HG02798 (cell line): ENCODE measurements around the gene ISOC2.
"Not testable (repeated sequence)": the region's sequence is repeated elsewhere in the genome, so short reads cannot be mapped to it uniquely, and the experiment has no call there.

Source experiments
- ATAC-seq: cut with Tn5 transposase; IDR thresholded peaks from one replicate; pipeline ENCODE4 v1.9.1; 2021; ENCODE audit warnings: mild to moderate bottlenecking; ENCODE audit not compliant: unreplicated experiment, poor library complexity

Gene ISOC2

DNA sequence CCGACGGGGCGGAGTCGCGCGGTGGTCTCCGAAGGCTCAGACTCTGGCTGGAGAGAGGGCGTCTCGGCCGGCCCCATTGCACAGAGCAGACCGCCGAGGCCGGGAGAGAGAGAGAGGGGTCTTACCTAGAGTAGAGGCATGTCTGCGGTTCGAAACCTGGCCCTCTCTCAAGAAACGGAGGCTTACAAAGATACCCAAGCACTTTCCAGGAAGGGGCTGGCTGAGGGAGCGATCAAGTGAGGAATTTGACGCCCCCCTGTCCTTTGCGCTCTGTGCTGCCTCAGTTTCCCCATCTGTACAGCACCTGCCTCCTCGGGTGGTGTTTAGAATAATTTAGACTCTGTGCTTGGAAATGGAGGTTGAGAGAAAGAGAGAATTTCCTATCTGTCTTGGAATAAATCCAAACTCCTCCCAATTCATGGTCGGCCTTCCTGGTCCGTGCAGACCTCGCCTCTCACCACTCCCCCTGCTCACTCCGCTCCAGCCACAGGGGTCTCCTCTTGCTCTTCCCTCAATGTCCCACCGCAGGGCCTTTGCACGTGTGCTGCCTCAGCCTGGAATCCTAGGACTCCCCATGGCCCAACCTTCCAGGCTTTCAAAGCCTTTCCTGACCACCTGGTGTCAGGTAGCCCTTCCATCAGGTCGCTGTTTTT is 658 bp upstream of the ISOC2 start:
- ATAC-seq = no peak

DNA sequence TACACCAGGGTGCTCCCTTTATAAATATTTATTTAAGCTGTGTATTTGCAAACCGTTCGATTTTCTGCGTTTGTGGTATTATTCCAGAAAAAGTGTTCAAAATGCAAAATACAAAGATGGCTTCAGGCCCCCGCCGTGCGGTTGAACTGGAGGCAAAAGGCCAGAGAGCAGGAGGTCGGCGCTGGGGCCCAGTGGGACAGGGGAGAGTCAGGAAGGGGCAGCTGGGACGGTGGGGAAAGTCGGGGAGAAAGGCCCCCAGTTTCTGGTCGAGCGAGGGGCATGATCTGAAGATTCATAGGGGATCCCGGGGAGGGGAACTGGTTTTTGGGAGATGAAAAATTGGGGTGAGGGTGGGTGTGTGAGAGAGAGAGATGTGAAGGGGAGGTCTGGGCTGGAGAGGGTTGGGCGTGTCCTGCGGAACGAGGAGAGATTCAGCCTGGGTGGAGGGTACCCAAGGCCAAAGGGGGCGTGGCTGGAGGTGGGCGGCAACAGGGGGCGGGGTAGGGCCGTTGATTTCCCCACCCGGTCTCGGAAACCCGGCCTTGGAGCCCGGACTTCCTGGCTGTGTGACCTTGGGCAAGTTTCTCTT is 678 bp downstream of the ISOC2 start:
- ATAC-seq = no peak

DNA sequence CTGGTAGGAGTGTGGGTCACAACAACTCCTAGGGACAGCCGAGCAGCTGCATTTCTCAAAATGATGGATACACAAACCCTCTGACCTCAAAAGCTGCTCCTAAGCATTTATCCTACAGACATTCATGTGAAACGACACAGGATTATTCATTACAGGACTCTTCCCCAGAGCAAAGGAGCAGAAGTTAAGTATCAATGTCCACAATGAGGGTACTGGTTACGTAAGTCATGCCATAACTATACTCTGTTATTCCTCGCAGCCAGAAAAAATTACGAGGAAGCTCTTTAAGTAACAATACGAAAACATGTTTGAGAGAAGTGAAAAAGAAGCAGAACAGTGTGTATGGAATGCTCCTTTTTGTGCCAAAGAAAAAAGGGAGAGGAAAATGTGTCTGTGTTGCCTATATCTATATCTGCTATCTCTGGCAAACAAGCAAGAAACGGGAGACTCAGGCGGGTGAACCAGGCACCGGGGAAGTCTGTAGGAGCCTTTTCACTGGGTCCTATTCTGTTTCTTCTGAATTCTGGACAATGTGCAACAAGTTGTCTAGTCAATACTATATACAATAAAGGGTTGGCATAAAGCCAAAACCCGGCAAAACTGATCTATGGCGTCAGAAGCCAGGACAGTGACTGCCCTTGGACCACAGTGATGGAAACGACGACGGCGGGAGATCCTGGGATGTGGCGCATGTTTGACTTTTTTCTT is 1.3 kb downstream of the ISOC2 start:
- no peak for ATAC-seq

DNA sequence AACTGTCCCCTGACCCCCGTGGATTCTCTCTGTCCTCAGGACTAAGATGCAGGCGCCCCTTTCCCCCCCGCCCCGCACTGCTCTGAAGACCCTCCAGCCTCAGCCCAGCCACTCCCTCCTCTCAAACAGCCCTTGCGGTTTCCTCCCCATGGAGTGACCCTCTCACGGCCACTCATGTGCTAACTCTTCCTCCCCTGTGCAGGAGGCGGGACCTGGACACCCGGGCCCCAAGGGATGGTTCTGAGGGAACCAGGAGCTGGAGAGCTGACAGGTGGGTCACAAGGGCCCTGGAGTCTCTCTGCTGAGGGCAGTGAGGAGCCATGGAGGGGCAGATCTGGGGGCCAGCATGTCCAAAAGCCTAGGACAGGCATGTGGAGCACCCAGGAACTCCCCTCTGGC is 1.9 kb downstream of the ISOC2 start:
- ATAC-seq = no peak

DNA sequence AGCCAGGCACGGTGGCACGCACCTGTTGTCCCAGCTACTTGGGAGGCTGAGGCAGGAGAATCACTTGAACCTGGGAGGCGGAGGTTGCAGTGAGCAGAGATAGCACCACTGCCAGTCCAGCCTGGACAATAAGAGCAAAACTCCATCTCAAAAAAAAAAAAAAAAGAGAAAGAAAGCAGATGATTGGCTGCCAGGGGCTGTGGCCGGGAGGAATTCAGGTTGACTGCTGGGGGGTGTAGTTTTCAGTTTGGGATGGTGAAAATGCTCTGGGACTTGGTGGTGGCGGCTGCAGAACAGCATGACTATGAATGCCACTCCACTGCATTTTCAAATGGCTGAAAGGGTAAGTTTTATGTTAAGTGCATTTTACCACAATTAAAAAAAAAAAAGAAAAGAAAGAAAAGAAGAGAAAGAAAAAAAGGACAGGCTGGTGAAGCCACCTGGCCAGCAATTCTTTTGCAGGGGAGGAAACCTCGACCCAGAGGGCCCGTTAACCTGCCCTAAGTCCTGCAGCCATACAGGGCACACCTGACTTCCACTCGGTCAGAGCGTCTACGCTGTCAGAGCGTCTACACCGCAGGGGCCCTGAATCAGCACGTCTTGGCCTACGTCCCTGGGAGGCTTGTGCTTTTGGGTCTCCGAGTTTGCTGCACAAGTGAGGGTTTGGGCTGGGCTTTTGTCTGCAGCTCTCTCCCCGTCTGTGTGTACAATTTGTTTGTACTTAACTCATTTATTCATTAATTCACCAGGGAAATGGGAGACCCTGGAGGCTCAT is 3.6 kb downstream of the ISOC2 start:
- ATAC-seq = no peak

DNA sequence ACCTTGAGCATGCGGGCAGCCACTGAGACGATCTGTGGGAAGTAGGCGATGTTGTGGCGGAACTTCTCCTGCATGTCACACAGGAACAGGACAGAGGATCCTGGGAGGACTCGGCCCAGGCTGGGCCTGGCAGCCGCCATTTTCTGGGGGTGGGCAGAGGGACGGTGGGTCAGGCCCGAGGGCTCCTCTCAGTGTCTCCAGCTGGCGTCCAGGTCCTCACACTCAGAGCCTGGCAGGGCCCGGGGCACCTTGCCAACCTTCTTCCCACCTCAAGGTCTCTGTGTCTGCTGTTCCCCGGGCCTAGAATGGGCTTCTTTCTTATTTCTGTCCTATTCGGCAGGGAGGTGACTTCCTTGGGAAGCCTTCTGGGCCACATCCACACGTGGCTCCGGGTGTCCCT is 5.1 kb downstream of the ISOC2 start:
- ATAC-seq = no peak

DNA sequence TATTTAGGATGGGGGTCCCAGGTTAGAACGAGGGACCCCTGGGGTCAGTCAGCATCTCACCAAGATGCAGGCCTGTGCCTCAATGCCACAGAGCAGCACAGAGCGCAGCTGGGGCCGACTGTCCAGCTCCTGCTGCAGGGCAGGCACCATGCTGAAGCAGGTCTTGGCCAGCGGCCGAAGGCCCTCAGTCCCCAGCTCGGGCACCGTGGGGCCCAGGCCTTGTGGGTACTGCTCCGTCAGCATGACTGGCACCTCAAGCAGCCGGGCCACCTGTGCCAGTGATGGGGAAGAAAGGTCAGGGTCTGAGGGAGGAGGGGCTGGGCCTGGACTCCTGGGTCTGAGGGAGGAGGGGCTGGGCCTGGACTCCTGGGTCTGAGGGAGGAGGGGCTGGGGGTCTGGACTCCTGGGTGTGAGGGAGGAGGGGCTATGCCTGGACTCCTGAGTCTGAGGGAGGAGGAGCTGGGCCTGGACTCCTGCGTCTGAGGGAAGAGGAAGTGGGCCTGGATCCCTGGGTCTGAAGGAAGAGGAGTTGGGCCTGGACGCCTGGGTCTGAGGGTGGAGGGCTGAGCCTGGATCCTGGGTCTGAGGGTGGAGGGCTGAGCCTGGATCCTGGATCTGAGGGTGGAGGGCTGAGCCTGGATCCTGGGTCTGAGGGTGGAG is 5.7 kb downstream of the ISOC2 start:
- no peak for ATAC-seq

DNA sequence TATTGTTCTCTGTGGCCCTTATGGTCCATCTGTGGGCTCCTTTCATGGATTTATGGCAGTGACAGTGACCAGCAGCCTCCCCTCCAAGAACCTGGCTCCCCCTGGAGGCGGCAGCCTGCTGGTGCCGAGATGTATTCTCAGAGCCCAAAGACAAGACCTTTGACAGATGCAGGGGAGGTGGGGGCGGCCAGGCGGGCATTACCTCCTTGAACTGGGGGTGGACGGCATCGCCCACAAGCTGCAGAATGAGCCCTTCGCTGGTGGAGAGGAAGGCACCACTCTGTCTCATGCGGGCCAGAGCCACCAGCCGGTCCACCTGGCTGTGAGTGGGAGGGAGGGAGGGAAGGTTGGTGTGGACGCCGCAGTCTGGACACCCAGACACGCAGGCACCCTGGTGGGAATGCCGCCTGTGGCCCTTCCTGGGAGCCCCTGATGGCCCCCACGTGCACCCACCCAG is 6.6 kb downstream of the ISOC2 start:
- ATAC-seq = no peak

DNA sequence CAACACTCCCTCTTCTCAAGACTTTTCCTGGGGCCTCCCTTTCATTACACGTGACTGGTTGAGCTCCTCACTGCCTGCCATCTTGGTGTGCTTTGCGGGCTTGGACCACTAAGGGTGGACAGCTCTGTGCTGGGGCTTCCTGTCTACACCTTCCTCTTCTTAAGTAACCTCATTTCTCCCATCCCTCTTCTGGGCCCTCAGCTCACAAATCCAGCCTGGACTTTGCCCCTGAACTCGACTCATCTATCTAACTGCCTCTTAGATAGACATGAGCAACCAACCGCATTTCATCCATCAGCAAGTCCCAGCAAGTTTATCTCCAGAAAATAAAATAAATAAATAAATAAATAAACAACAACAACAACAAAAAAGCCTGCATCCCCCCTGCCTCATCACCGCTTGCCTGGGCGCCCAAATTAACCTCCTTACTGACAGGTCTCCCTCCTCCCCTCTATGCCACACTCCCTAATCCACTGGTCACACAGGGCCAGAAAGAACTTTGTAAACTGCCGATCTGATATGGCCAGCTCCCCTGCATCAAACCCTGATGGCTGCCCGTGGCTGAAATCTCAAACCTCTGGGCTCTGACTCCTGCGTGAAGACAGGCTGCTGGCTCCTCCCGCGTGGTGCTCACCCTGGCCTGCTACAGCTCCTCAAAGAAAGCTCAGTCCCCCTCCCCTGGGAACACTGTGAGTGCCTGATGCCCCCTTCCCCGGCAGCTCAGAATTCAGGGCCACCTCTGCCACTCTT is 7.8 kb downstream of the ISOC2 start:
- ATAC-seq = no peak

DNA sequence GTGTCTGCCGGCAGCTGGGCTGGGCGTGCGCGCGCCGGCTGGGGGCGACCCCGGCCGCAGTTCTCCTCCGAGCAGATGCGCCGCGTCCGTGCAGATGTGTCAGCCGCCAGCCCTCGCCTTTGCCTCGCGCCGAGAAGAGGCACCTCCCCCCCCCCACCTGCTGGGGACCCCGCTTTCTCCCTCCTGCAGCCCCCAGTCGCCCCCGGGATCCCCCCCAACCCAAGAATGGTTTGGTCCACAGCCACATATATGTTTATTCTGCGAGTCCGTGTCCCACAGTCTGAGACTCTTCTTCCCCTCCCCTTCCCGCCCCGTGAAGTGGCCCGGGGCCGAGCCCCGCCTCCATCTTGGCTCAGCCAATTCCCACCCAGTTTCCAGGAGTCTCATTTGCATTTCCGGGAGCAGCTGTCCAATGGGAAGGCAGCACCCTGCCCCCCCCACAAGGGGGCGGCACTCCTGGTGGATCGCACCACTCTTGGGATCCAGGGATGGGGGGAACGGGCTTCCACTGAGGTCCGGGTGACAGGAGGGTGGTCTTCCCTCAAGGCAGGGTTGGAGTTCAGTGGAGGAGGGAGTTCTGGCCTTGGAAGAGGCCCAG is 8.6 kb downstream of the ISOC2 start:
- ATAC-seq = no peak

DNA sequence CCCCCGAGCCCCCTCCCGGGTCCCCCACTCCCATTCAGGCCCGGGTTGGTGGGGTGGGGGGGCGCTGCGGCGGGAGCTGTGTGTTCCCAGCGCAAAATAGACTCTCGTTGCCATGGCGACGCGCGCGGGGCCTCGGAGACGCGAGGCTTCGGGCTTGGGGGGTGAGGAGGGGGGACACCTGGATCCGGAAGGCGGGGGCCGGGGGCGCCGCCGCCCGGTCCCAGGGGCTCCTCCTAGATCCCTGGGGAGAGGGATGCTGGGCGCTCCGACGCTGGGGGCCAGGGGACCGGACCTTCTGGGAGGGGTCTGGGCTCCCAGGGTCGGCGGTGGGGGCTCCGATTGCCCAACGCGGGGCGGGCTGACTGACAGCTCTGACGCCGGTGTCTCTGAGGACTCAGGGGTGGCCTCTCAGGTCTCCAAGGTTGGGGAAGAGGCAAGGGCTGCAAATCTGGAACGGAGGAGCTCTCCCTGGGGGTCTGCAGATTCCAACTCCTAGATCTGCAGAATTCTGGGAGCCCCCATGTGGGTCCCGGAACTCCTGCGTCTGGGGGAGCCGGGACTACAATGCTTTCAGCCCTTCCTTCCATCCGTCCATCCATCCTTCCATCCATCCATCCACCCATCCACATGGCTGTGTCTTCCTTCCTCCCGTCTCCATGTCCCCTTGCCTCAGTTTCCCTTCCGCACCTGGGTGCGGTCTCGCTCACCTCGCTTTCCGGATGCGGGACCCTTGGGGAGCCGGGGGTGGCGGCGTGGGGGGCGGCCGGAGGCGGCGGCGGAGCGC is 9.3 kb downstream of the ISOC2 start:
- no peak for ATAC-seq

DNA sequence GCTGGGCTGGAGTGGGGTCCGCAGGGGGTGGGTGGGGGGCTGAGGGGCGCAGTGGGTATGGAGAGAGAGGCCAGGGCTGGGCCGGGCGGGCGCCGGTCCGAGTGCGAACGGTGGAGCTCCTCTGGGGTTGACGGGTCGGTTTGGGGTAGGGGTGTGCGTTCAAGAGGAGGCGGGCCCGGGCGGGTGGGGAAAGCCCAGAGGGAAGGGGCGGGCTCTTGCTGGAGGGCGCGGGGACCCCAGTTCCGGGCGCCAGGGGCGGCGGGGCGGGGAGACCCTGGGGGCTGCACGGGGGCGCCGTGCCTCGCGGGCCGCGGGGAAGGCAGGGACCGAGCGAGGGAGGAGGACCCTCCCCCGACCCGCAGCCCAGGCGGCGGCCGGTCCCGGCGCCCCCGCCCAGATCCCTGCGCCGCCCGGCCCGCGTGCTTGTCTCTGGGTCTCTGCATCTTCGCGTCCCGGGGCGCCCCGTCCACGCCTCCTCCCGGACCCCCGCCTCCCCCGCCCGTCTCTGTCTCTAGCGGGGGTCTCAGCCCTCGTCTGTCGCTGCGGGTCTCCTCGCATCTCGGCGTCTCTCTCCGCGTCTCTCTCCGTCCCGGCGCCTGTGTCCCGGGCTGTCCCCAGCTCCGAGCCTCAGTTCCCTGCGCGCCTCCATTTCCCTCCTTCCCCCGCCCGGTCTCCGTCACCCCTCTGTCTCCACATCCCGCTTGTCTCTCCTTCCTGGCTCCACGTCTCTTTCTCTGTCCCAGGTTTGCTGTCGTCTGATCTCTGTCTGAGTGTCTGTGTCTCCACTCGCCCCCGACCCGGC is 10.1 kb downstream of the ISOC2 start:
- no peak for ATAC-seq

DNA sequence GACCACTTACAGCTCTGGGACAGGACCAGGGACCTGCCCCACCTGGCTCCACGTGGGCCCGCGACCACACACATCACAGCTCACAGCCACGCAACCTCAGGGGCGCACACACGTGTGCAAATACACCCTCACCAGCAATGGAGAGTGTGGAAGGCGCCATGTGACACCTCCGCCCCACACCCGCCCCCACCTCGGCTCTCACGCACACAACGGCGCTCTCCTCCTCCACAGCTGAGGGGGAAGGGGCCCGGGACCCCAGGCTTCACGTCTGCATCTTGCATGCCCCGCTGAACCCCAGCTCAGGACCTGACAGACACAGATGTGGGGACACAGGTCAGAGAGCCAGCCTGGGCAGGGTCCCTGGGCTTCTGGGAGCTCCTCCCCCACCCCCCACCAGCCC is 12.0 kb downstream of the ISOC2 start:
- no peak for ATAC-seq

DNA sequence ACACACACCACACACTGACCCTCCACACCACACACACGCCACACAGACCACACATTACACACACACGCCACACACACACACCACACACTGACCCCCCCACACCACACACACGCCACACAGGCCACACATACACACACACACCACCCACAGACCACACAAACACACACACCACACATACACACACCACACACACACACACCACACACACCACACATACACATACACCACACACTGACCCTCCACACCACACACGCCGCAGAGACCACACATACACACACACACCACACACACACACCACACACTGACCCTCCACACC is 13.3 kb downstream of the ISOC2 start:
- ATAC-seq = not testable (repeated sequence)

DNA sequence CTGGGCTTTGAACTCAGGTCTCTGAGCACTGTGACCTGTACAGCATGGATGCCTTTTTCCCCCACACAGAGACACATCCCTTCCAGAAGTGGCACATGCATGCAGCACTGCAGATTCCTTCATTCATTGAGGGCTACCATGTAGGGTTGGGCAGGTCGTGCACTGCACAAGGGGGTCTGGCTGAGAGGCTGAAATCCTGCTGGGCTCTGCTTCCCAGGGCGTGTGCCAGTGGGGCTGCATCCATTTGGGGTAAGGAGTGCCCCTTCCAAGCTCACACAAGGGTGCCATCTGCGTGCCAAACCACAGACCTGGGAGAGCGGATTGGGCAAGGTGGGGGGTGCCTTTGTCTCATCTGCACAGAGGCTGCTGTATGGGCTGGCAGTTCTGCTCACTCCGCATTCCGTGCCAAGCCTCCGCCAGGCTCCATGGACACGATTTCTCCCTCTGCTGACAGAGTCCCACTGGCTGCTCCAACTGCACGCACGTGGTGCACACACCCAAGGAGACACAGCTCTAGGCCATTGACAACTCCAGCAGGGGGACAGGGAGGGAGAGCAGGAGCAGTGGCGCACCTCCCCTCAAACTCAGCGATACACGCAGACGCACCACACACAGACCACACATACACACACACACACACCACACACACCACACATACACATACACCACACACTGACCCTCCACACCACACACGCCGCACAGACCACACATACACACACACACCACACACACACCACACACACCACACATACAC is 13.8 kb downstream of the ISOC2 start:
- no peak for ATAC-seq

DNA sequence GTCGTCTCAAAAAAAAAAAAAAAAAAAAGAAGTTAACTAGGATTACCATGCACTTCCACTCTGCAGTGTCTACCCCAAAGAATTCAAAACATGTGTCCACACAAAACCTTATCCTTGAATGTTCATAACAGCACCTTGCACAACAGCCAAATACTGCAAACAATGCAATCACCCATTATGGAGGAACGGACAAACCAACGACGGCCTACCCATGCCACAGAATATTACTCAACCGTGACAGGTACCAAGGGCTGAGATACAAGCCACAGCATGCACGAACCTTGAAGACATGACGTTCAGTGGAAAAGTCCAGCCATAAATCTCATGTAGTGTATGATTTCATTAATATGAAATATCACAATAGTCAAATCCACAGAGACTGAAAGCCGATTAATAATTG is 15.4 kb downstream of the ISOC2 start:
- ATAC-seq = no peak

DNA sequence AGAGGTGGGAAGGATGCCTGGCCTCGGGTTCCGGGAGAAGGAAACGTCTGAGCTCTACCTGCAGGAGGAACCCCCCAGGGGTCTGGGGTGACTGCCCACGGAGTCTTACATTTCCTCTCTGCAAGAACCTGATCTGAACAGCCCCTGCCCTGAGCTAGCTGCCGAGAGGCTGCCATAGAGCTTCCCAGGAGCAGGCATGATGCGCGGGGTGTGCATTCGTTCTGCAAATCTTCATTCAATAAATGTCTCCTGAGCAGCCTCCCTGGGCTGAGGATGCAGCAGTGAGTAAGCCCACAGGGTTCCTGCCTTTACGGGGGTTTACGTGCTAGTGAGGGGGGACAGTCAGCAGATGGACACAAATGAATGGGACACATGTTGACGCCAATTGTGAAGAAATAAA is 16.8 kb downstream of the ISOC2 start:
- ATAC-seq = no peak
